Measurements from ENCODE around the gene GPD2.

The GPD2 gene

GRCh38 chr2:156489195-156489594, 53.0 kb downstream of the GPD2 start:
- no peaks in the 10 kb centered on the region for H3K27me3 ChIP-seq (replicated peaks; ENCODE audit: insufficient read depth, low read length)
- no peaks in the 10 kb centered on the region for H3F3A ChIP-seq (ENCODE audit: insufficient read depth, low read length)
- no peak overlapping the region for H2AFZ ChIP-seq (ENCODE audit: low read length)
- no peak overlapping the region for H3K9ac ChIP-seq (ENCODE audit: low read length)
- no peaks in the 10 kb centered on the region for H3K79me2 ChIP-seq (ENCODE audit: low read length)
- H3K36me3 ChIP-seq (replicated peaks; ENCODE audit: insufficient read depth, low read length), result no peaks in the 10 kb centered on the region
- no peaks in the 10 kb centered on the region for H3K9me3 ChIP-seq (replicated peaks; ENCODE audit: insufficient read depth, low read length)
- TF ChIP-seq, protein P1, sequence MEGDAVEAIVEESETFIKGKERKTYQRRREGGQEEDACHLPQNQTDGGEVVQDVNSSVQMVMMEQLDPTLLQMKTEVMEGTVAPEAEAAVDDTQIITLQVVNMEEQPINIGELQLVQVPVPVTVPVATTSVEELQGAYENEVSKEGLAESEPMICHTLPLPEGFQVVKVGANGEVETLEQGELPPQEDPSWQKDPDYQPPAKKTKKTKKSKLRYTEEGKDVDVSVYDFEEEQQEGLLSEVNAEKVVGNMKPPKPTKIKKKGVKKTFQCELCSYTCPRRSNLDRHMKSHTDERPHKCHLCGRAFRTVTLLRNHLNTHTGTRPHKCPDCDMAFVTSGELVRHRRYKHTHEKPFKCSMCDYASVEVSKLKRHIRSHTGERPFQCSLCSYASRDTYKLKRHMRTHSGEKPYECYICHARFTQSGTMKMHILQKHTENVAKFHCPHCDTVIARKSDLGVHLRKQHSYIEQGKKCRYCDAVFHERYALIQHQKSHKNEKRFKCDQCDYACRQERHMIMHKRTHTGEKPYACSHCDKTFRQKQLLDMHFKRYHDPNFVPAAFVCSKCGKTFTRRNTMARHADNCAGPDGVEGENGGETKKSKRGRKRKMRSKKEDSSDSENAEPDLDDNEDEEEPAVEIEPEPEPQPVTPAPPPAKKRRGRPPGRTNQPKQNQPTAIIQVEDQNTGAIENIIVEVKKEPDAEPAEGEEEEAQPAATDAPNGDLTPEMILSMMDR (IDR thresholded peaks at IDR 0.05; ENCODE audit: low read length), result no peak
- TF ChIP-seq EZH2phosphoT487 (IDR thresholded peaks at IDR 0.05; ENCODE audit: low read length), result no peak
- TF ChIP-seq EZH2 (optimal IDR thresholded peaks at IDR 0.05; ENCODE audit: low read depth, low read length), result no peak
- no peaks in the 10 kb centered on the region for H4K20me1 ChIP-seq (ENCODE audit: insufficient read depth, low read length)
- H3K4me1 ChIP-seq (ENCODE audit: low read length), result no peaks in the 10 kb centered on the region
- H3K4me2 ChIP-seq (ENCODE audit: low read depth, low read length), result no peak overlapping the region
- no peak overlapping the region for H3K4me3 ChIP-seq (ENCODE audit: low read length)
- H3K9me2 ChIP-seq (replicated peaks; ENCODE audit: insufficient read depth, low read length), result no peaks in the 10 kb centered on the region
- DNase-seq, result no peak
- no peak overlapping the region for H3K27ac ChIP-seq (ENCODE audit: low read length)

GRCh38 chr2:156489750-156490465, 53.7 kb downstream of the GPD2 start:
- no peak for TF ChIP-seq EZH2phosphoT487 (IDR thresholded peaks at IDR 0.05; ENCODE audit: low read length)
- TF ChIP-seq, protein P1 (IDR thresholded peaks at IDR 0.05; ENCODE audit: low read length), result no peak
- no peak for TF ChIP-seq EZH2 (optimal IDR thresholded peaks at IDR 0.05; ENCODE audit: low read depth, low read length)
- no peak overlapping the region for H2AFZ ChIP-seq (ENCODE audit: low read length)
- H3K4me2 ChIP-seq (ENCODE audit: low read depth, low read length), result no peak overlapping the region
- H4K20me1 ChIP-seq (ENCODE audit: insufficient read depth, low read length), result no peaks in the 10 kb centered on the region
- DNase-seq, result no peak
- H3K9ac ChIP-seq (ENCODE audit: low read length), result no peak overlapping the region
- H3K4me3 ChIP-seq (ENCODE audit: low read length), result no peak overlapping the region
- no peaks in the 10 kb centered on the region for H3K9me3 ChIP-seq (replicated peaks; ENCODE audit: insufficient read depth, low read length)
- H3K79me2 ChIP-seq (ENCODE audit: low read length), result no peaks in the 10 kb centered on the region
- no peaks in the 10 kb centered on the region for H3K27me3 ChIP-seq (replicated peaks; ENCODE audit: insufficient read depth, low read length)
- no peak overlapping the region for H3K27ac ChIP-seq (ENCODE audit: low read length)
- no peaks in the 10 kb centered on the region for H3K4me1 ChIP-seq (ENCODE audit: low read length)
- H3K9me2 ChIP-seq (replicated peaks; ENCODE audit: insufficient read depth, low read length), result no peaks in the 10 kb centered on the region
- H3K36me3 ChIP-seq (replicated peaks; ENCODE audit: insufficient read depth, low read length), result no peaks in the 10 kb centered on the region
- H3F3A ChIP-seq (ENCODE audit: insufficient read depth, low read length), result no peaks in the 10 kb centered on the region

DNA sequence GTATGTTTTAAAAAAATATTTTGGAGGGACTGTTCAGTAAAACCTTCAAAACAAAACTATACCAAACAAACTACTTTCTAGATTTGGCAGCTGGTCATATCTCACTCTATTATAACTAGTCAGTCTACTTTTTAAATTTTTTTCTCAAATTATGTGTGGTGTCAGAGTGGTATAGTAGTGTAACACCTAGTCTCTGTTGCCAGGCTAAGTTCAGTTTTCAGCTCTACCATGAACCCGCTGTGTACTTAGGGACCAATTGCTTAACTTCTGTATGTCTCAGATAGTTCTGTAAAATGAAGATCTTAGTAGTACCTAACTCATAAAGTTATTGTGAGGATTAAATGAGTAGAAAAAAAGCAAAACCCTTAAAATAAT, 54.3 kb downstream of the GPD2 start:
- H3K9ac ChIP-seq (ENCODE audit: low read length), result no peak overlapping the region
- H3K36me3 ChIP-seq (replicated peaks; ENCODE audit: insufficient read depth, low read length), result no peaks in the 10 kb centered on the region
- DNase-seq, result no peak
- no peak overlapping the region for H3K27ac ChIP-seq (ENCODE audit: low read length)
- H3K4me1 ChIP-seq (ENCODE audit: low read length), result no peaks in the 10 kb centered on the region
- TF ChIP-seq, protein P1 (IDR thresholded peaks at IDR 0.05; ENCODE audit: low read length), result no peak
- TF ChIP-seq EZH2phosphoT487 (IDR thresholded peaks at IDR 0.05; ENCODE audit: low read length) (no peak), EZH2 (optimal IDR thresholded peaks at IDR 0.05; ENCODE audit: low read depth, low read length) (no peak)
- H2AFZ ChIP-seq (ENCODE audit: low read length), result no peak overlapping the region
- H3K9me3 ChIP-seq (replicated peaks; ENCODE audit: insufficient read depth, low read length), result no peaks in the 10 kb centered on the region
- H3F3A ChIP-seq (ENCODE audit: insufficient read depth, low read length), result no peaks in the 10 kb centered on the region
- no peak overlapping the region for H3K4me3 ChIP-seq (ENCODE audit: low read length)
- no peak overlapping the region for H3K4me2 ChIP-seq (ENCODE audit: low read depth, low read length)
- H3K27me3 ChIP-seq (replicated peaks; ENCODE audit: insufficient read depth, low read length), result no peaks in the 10 kb centered on the region
- no peaks in the 10 kb centered on the region for H4K20me1 ChIP-seq (ENCODE audit: insufficient read depth, low read length)
- H3K79me2 ChIP-seq (ENCODE audit: low read length), result no peaks in the 10 kb centered on the region
- no peaks in the 10 kb centered on the region for H3K9me2 ChIP-seq (replicated peaks; ENCODE audit: insufficient read depth, low read length)

Data from MM.1S (cell line).